ENCODE measurements around the gene IER3. TPM values are rescaled to one million over a fixed set of nuclear protein-coding genes. Genes with fewer than 3 reads are reported as not detected.
A peak's percentile ranks its signal among the peaks of the same experiment; 100 is the strongest.

The IER3 gene
- total and polyA plus RNA-seq, 9 of the 15 experiments (the other 6 are each of a cell fraction or from before 2014, with no cell fraction given), result 1.5 to 30.0 (median 11.5) TPM

GRCh38 chr6:30717845-30718720, 26.3 kb downstream of the IER3 start (continued):
- TF ChIP-seq ZBTB11 (CRISPR knock-in tag; IDR thresholded peaks at IDR 0.05) (peak in 1 of 3 experiments; percentile 29; a peak in 1 of 6 replicates), NBN (IDR thresholded peaks at IDR 0.05; ENCODE audit: low read depth) (peak; percentile 12; the same call in 1 of the 2 replicates), SMARCC2 (IDR thresholded peaks at IDR 0.05; ENCODE audit: low read depth) (peak; percentile 22; the same call in 1 of the 2 replicates), STAT5A (IDR thresholded peaks at IDR 0.05; ENCODE audit: borderline replicate concordance, low read length) (0 out of 2 replicates have a peak, but pooled peaks have one; percentile 5), FOSL1 (tag; conservative IDR thresholded peaks at IDR 0.05) (peak; percentile 67), ZNF707 (CRISPR knock-in tag; conservative IDR thresholded peaks at IDR 0.05) (peak; percentile 52; the same call in 1 of the 2 replicates), BRD4 (IDR thresholded peaks at IDR 0.05) (0 out of 2 replicates have a peak, but pooled peaks have one; percentile 19), SMARCA4 (IDR thresholded peaks at IDR 0.05) (peak; percentile 7), MLLT1 (IDR thresholded peaks at IDR 0.05) (peak in 1 of 2 experiments; percentile 95; a peak in 2 of 4 replicates), FOXJ2 (tag; IDR thresholded peaks at IDR 0.05) (0 out of 2 replicates have a peak, but pooled peaks have one; percentile 24), GTF2E2 (tag; IDR thresholded peaks at IDR 0.05) (peak; percentile 77; the same call in 1 of the 2 replicates), ZBTB49 (CRISPR knock-in tag; IDR thresholded peaks at IDR 0.05; ENCODE audit: borderline replicate concordance) (0 out of 2 replicates have a peak, but pooled peaks have one; percentile 62), ZNF449 (CRISPR knock-in tag; IDR thresholded peaks at IDR 0.05) (peak; percentile 40; the same call in 1 of the 2 replicates), ZNF395 (CRISPR knock-in tag; IDR thresholded peaks at IDR 0.05) (peak; percentile 75; the same call in 1 of the 2 replicates)
